ENCODE measurements around the gene SLC2A9. TPM values are rescaled to one million over a fixed set of nuclear protein-coding genes. Genes with fewer than 3 reads are reported as not detected.

SLC2A9 gene
- total and polyA plus RNA-seq, 8 donors = 1.2 to 5.7 (median 2.4) TPM

GRCh38 chr4:9918484-9918883 lies 102.8 kb downstream of the SLC2A9 start:
- Histone ChIP-seq H3K4me3 (no peak overlapping the region), H3K4me1 (no peaks in the 10 kb centered on the region), H3K27ac (no peak overlapping the region), H3K27me3 (no peaks in the 10 kb centered on the region), H3K9me3 (no peaks in the 10 kb centered on the region), H3K36me3 (no peaks in the 10 kb centered on the region)
- TF ChIP-seq, protein P1, sequence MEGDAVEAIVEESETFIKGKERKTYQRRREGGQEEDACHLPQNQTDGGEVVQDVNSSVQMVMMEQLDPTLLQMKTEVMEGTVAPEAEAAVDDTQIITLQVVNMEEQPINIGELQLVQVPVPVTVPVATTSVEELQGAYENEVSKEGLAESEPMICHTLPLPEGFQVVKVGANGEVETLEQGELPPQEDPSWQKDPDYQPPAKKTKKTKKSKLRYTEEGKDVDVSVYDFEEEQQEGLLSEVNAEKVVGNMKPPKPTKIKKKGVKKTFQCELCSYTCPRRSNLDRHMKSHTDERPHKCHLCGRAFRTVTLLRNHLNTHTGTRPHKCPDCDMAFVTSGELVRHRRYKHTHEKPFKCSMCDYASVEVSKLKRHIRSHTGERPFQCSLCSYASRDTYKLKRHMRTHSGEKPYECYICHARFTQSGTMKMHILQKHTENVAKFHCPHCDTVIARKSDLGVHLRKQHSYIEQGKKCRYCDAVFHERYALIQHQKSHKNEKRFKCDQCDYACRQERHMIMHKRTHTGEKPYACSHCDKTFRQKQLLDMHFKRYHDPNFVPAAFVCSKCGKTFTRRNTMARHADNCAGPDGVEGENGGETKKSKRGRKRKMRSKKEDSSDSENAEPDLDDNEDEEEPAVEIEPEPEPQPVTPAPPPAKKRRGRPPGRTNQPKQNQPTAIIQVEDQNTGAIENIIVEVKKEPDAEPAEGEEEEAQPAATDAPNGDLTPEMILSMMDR (IDR thresholded peaks at IDR 0.05) = no peak
- no peak for ATAC-seq
- no peak for DNase-seq
- WGBS, 2 donors = 84 to 90% methylated on average over 4 of the region's 4 CpGs
- FAIRE-seq = no peak
- intact Hi-C loops (cut with DNase I) = no loop called here

GRCh38 chr4:9916937-9917336 lies 104.4 kb downstream of the SLC2A9 start:
- ATAC-seq = no peak
- Histone ChIP-seq H3K9me3 (no peaks in the 10 kb centered on the region), H3K36me3 (no peaks in the 10 kb centered on the region), H3K4me3 (no peak overlapping the region), H3K4me1 (no peaks in the 10 kb centered on the region), H3K27me3 (no peaks in the 10 kb centered on the region), H3K27ac (no peak overlapping the region)
- TF ChIP-seq, protein P1 (IDR thresholded peaks at IDR 0.05) = no peak
- intact Hi-C loops (cut with DNase I) = no loop called here
- 72 to 80% methylated on average over 3 of the region's 3 CpGs for WGBS, 2 donors
- no peak for FAIRE-seq
- DNase-seq = no peak

- Histone ChIP-seq H3K27ac (no peak overlapping the region), H3K27me3 (no peaks in the 10 kb centered on the region), H3K36me3 (no peaks in the 10 kb centered on the region), H3K4me3 (no peak overlapping the region), H3K4me1 (no peaks in the 10 kb centered on the region), H3K9me3 (no peaks in the 10 kb centered on the region)
- no peak for FAIRE-seq
- WGBS, 2 donors = 28 to 36% methylated on average over 1 of the region's 1 CpG
- TF ChIP-seq, protein P1 (IDR thresholded peaks at IDR 0.05) = no peak
- no peak for ATAC-seq
- intact Hi-C loops (cut with DNase I) = no loop called here
- no peak for DNase-seq
These were observed 105.0 kb downstream of the SLC2A9 start for GRCh38 chr4:9916346-9916745.

DNA sequence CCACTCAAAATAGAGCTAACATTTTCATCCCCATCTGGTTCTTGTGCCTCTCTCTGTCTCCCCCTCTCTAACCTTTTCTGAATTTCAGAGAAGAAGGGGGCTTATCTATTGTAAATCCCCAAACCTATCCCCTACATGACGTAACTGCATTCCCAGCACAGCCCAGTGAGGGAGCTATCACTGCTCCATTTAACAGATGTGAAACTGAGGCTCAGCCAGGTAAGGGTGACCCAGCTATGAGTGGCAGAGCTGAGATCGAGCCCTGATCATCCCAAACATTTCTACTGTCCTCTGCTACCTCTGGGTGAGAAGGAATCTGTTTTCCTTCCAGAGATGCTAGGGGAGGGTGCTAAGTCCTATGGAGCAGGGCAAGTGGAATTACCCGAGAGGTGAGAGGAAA lies 107.5 kb downstream of the SLC2A9 start:
- TF ChIP-seq, protein P1 (IDR thresholded peaks at IDR 0.05) = no peak
- ATAC-seq (no peak), FAIRE-seq (no peak), DNase-seq (no peak)
- no peaks in the 10 kb centered on the region for H3K27me3 ChIP-seq
- H3K4me1 ChIP-seq = no peaks in the 10 kb centered on the region
- no peak overlapping the region for H3K4me3 ChIP-seq
- H3K9me3 ChIP-seq = no peaks in the 10 kb centered on the region
- H3K27ac ChIP-seq = no peak overlapping the region
- 58 to 68% methylated on average over 3 of the region's 3 CpGs for WGBS, 2 donors
- no peaks in the 10 kb centered on the region for H3K36me3 ChIP-seq
- intact Hi-C loops (cut with DNase I) = no loop called here

DNA sequence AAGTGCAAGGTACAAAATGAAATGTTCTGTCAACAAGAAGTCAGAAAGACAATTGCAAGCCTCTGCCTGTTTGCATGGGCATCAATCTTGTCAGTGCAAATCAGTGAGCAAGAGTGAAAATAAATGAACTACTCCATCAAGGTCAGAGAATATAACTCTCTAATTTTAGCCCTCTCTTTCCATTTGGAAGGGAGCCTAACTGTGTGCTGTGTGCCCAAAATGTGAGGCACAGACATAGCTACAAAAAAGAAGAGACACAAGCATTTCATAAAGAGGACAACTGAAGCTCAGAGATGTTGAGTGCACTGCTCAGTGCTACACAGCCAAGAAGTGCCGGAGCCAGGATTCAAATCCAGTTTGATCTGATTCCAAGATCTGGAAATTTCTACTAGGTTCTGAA lies 114.3 kb downstream of the SLC2A9 start:
- no peaks in the 10 kb centered on the region for H3K9me3 ChIP-seq
- 95 to 100% methylated on average over 1 of the region's 1 CpG for WGBS, 2 donors
- H3K36me3 ChIP-seq = no peaks in the 10 kb centered on the region
- DNase-seq = no peak
- H3K4me1 ChIP-seq = no peaks in the 10 kb centered on the region
- no peaks in the 10 kb centered on the region for H3K27me3 ChIP-seq
- no peak overlapping the region for H3K27ac ChIP-seq
- TF ChIP-seq, protein P1 (IDR thresholded peaks at IDR 0.05) = no peak
- intact Hi-C loops (cut with DNase I) = no loop called here
- no peak for ATAC-seq
- no peak for FAIRE-seq
- H3K4me3 ChIP-seq = no peak overlapping the region

Measured in pancreas (tissue), 10 donors.